Measurements from ENCODE around the gene ITFG2.
"Not testable (repeated sequence)": the region's sequence is repeated elsewhere in the genome, so short reads cannot be mapped to it uniquely, and the experiment has no call there.

The ITFG2 gene

GRCh38 chr12:2863402-2863801, 50.9 kb downstream of the ITFG2 start:
- not testable (repeated sequence) for DNase-seq (ENCODE audit: low spot score)

- DNase-seq (ENCODE audit: low spot score) = no peak
Observed at GRCh38 chr12:2864198-2864597, 51.7 kb downstream of the ITFG2 start.

GRCh38 chr12:2868986-2869632, 56.6 kb downstream of the ITFG2 start:
- DNase-seq (ENCODE audit: low spot score) = not testable (repeated sequence)
